Peyer's patch (tissue), 4 donors: ENCODE data around the gene IL1RAPL1.

Experiments used
- POLR2A ChIP-seq, 2 donors: fragments of 450-650 bp; IDR thresholded peaks; one replicate each; pipeline ENCODE4 v1.5.1; 2017; ENCODE audit warnings: antibody characterized with exemption in 2 of 2, mild to moderate bottlenecking in 2 of 2, moderate library complexity in 2 of 2
- TF ChIP-seq, protein P1 (sequence below), 6 experiments: fragments of 450-650 bp in 4 of 6; fragments of 200-600 bp in 2 of 6; sonication (generic) in 1 of 6; IDR thresholded peaks; one replicate each; pipeline ENCODE4 v1.5.1; 2017 to 2019; ENCODE audit warnings: antibody characterized with exemption in 6 of 6, mild to moderate bottlenecking in 3 of 6, moderate library complexity in 1 of 6

DNA sequence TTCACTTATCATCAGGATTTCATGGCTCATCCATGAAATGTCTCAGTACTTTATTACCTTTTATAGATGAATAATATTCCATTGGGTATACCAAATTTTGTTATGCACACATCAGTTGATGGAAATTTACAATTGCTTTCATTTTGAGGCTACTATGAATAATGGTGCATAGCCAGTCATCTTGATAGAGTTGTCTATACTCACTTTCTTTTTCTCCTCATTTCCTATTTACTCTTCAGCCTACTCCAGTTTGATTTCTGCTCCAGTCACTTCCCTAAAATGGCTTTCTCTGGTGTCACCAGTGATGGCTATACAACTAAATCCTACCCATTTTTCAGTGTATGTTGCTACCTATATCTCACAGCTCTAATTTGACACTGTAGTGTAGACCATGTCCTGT lies 884.6 kb downstream of the IL1RAPL1 start:
- TF ChIP-seq, protein P1, sequence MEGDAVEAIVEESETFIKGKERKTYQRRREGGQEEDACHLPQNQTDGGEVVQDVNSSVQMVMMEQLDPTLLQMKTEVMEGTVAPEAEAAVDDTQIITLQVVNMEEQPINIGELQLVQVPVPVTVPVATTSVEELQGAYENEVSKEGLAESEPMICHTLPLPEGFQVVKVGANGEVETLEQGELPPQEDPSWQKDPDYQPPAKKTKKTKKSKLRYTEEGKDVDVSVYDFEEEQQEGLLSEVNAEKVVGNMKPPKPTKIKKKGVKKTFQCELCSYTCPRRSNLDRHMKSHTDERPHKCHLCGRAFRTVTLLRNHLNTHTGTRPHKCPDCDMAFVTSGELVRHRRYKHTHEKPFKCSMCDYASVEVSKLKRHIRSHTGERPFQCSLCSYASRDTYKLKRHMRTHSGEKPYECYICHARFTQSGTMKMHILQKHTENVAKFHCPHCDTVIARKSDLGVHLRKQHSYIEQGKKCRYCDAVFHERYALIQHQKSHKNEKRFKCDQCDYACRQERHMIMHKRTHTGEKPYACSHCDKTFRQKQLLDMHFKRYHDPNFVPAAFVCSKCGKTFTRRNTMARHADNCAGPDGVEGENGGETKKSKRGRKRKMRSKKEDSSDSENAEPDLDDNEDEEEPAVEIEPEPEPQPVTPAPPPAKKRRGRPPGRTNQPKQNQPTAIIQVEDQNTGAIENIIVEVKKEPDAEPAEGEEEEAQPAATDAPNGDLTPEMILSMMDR (IDR thresholded peaks at IDR 0.05), result no peak
- no peak for TF ChIP-seq POLR2A (IDR thresholded peaks at IDR 0.05)
